Spleen (tissue), 13 donors: ENCODE results near the gene TKT. TPM values are rescaled to one million over a fixed set of nuclear protein-coding genes. Genes with fewer than 3 reads are reported as not detected.

Source experiments
- DNase-seq: peaks from one replicate; pipeline ENCODE4 v3.0.0-alpha.2; 2020
- H3K27ac ChIP-seq, 8 donors: fragments of 200-600 bp; sonication (generic) in 7 of 8; 1 replicate in 4 of 8; 2 replicates in 4 of 8; pipeline versions ENCODE4 v1.5.0 to v1.8.0; 2016 to 2021; ENCODE audit warnings: inconsistent platforms in 4 of 8, mild to moderate bottlenecking in 4 of 8, moderate library complexity in 1 of 8
- H3K27me3 ChIP-seq, 7 donors: fragments of 200-600 bp; sonication (generic) in 6 of 7; replicated peaks in 1 of 7; 1 replicate in 4 of 7; 2 replicates in 3 of 7; pipeline versions ENCODE4 v1.5.0 to v1.8.0; 2016 to 2021; ENCODE audit warnings: inconsistent platforms in 3 of 7, mild to moderate bottlenecking in 1 of 7
- H3K36me3 ChIP-seq, 6 donors: fragments of 200-600 bp; sonication (generic) in 5 of 6; 1 replicate in 4 of 6; 2 replicates in 2 of 6; pipeline versions ENCODE4 v1.5.0 to v1.8.0; 2016 to 2021; ENCODE audit warnings: inconsistent platforms in 2 of 6
- H3K4me1 ChIP-seq, 6 donors: fragments of 200-600 bp; sonication (generic) in 5 of 6; 1 replicate in 3 of 6; 2 replicates in 3 of 6; pipeline versions ENCODE4 v1.5.0 to v1.8.0; 2016 to 2021; ENCODE audit warnings: inconsistent platforms in 3 of 6
- H3K4me3 ChIP-seq, 8 donors: fragments of 200-600 bp; sonication (generic) in 7 of 8; 1 replicate in 4 of 8; 2 replicates in 4 of 8; pipeline versions ENCODE4 v1.5.0 to v1.8.0; 2016 to 2021; ENCODE audit warnings: inconsistent platforms in 4 of 8, mild to moderate bottlenecking in 4 of 8, moderate library complexity in 2 of 8
- H3K9me3 ChIP-seq, 8 donors: fragments of 200-600 bp; sonication (generic) in 7 of 8; 1 replicate in 4 of 8; 2 replicates in 4 of 8; pipeline versions ENCODE4 v1.5.0 to v1.8.0; 2016 to 2021; ENCODE audit warnings: inconsistent platforms in 4 of 8
- POLR2A ChIP-seq, 3 donors: fragments of 450-650 bp; IDR thresholded peaks; one replicate each; pipeline ENCODE4 v1.5.1; 2017; ENCODE audit warnings: antibody characterized with exemption in 3 of 3, mild to moderate bottlenecking in 1 of 3
- POLR2AphosphoS5 ChIP-seq, 3 donors: sonication (generic); formaldehyde crosslinking; IDR thresholded peaks; one replicate each; pipeline ENCODE4 v1.5.1; 2017; ENCODE audit warnings: antibody characterized with exemption in 3 of 3
- WGBS, 5 donors: extraction: QIAGEN DNeasy Blood & Tissue Kit in 3 of 5; methylation state at CpG; one replicate each; pipeline versions ENCODE4 v1.1.5 to v1.1.7; 2013 to 2018; 5-methylcytosine and 5-hydroxymethylcytosine counted together
- intact Hi-C: fragments of 100-400 bp; cut with DNase I; formaldehyde crosslinking; loops from one replicate; pipeline ENCODE4 v1.15.0; 2023; ENCODE audit warnings: low total_unique reads
- long read RNA-seq, 2 donors: transcript quantifications; one replicate each; lab custom pipeline, GENCODE V29; 2026
- polyA plus RNA-seq, 3 donors: library from polyadenylated mRNA; stranded (reverse); fragments of 200-250 nt; gene quantifications; one replicate each; pipeline ENCODE4 v1.2.1, GENCODE V29; 2013
- total RNA-seq, 7 donors: library from RNA; depleted of rRNA in 3 of 7; stranded (reverse); fragments of >200 nt in 3 of 7; fragmentation: NEBNext Ultra II Directional in 4 of 7; extraction: Animal tissue kit (Norgen Biotek cat#: 25700) in 4 of 7; gene quantifications; one replicate each; pipeline versions ENCODE4 v1.1.0 to v1.2.1, GENCODE V29; 2016 to 2021
- TF ChIP-seq, protein P1 (sequence below), 11 experiments: fragments of 200-600 bp in 7 of 11; fragments of 450-650 bp in 4 of 11; sonication (generic) in 4 of 11; IDR thresholded peaks in 8 of 11; conservative IDR thresholded peaks in 3 of 11; 1 replicate in 7 of 11; 2 replicates in 4 of 11; pipeline versions ENCODE4 v1.4.0 to v1.8.0; 2016 to 2021; ENCODE audit warnings: antibody characterized with exemption in 11 of 11, inconsistent platforms in 4 of 11, mild to moderate bottlenecking in 1 of 11
- donor health status: healthy with polysubstance abuse.
- donor health status: DM: no; HTN: no; CAD: no; lungs with moderate emphysema.
- donor health status: DM: no; HTN: no; CAD: no.
- donor health status: Bipolar disorder and iron deficiency.
- donor health status: healthy.
- donor health status: DM: no; HTN: no; CAD: no.
- donor health status: DM: yes; HTN: yes; CAD: no.

TKT gene, protein sequence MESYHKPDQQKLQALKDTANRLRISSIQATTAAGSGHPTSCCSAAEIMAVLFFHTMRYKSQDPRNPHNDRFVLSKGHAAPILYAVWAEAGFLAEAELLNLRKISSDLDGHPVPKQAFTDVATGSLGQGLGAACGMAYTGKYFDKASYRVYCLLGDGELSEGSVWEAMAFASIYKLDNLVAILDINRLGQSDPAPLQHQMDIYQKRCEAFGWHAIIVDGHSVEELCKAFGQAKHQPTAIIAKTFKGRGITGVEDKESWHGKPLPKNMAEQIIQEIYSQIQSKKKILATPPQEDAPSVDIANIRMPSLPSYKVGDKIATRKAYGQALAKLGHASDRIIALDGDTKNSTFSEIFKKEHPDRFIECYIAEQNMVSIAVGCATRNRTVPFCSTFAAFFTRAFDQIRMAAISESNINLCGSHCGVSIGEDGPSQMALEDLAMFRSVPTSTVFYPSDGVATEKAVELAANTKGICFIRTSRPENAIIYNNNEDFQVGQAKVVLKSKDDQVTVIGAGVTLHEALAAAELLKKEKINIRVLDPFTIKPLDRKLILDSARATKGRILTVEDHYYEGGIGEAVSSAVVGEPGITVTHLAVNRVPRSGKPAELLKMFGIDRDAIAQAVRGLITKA
- total RNA-seq = 100 to 1,000 TPM; 253 to 490 (median 287) TPM
- polyA plus RNA-seq = 100 to 1,000 TPM; 110 to 195 (median 137) TPM
- long read RNA-seq, donor 1, transcript TKT-208 (14 exons, 3,010 nt) = major isoform, 28 of 122 reads
- long read RNA-seq, donor 1, partial matches to known transcripts = 83 of 122 reads
- long read RNA-seq, donor 1, other reads (novel, unspliced or antisense) = 7 of 122 reads
- long read RNA-seq, donor 2, transcript TKT-208 (14 exons, 3,010 nt) = major isoform, 45 of 104 reads
- long read RNA-seq, donor 2, partial matches to known transcripts = 53 of 104 reads
- long read RNA-seq, donor 2, other reads (novel, unspliced or antisense) = 0 of 104 reads

DNA sequence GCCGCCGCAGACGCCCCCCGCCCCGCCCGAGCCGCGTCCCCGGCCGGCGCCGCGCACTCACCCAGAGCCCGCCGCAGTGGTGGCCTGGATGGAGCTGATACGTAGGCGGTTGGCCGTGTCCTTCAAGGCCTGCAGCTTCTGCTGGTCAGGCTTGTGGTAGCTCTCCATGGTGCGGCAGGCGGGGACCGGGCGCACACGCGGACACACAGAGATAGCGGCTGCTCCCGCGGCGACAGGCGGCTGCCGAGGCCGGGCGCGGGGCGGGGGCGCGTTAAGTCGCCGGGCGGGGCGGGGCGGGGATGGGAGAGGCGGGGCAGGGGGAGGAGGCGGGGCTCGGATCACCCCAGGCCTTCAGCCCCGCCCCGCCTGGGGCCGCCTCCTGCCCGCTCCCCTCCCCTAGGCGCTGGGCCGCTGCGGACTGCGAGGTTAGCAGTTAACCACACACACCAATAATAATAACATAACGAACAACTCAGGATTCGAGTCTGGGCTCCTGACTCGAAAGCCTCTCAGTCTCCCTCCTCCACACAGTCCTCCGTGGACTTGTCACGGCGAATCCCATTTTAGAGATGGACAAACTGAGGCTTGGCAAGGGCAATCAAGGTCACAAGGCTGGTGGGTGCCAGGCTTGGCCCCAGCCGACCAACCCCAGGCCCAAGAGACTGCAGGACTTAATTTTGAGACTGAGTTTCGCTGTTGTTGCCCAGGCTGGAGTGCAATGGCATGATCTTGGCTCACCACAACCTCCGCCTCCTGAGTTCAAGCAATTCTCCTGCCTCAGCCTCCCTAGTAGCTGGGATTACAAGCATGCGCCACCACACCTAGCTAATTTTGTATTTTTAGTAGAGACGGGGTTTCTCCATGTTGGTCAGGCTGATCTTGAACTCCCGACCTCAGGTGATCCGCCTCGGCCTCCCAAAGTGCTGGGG is at the start of gene TKT:
TKT (minus strand) TSS at position 248 of the 929 bp plus-strand sequence; CDS start at position 168, 80 bp downstream.
- intact Hi-C loops = no loop called here
- no peaks in the 10 kb centered on the region for H3K27me3 ChIP-seq
- no peaks in the 10 kb centered on the region for H3K9me3 ChIP-seq
- peak within 1 kb of the TSS; percentile 75 to 98 (median 94) for H3K27ac ChIP-seq
- DNase-seq = peak; percentile 98
- no peaks in the 10 kb centered on the region for H3K36me3 ChIP-seq
- peak within 1 kb of the TSS; percentile 92 to 100 (median 98) for H3K4me3 ChIP-seq
- 12 to 51% (median 15%) methylated on average over 17 to 66 of the region's 66 CpGs for WGBS, 5 donors
- TF ChIP-seq POLR2AphosphoS5 (IDR thresholded peaks at IDR 0.05) (peak; percentile 92 to 95 (median 93)), POLR2A (IDR thresholded peaks at IDR 0.05) (peak; percentile 9 to 51 (median 22))
- TF ChIP-seq, protein P1, sequence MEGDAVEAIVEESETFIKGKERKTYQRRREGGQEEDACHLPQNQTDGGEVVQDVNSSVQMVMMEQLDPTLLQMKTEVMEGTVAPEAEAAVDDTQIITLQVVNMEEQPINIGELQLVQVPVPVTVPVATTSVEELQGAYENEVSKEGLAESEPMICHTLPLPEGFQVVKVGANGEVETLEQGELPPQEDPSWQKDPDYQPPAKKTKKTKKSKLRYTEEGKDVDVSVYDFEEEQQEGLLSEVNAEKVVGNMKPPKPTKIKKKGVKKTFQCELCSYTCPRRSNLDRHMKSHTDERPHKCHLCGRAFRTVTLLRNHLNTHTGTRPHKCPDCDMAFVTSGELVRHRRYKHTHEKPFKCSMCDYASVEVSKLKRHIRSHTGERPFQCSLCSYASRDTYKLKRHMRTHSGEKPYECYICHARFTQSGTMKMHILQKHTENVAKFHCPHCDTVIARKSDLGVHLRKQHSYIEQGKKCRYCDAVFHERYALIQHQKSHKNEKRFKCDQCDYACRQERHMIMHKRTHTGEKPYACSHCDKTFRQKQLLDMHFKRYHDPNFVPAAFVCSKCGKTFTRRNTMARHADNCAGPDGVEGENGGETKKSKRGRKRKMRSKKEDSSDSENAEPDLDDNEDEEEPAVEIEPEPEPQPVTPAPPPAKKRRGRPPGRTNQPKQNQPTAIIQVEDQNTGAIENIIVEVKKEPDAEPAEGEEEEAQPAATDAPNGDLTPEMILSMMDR (IDR thresholded peaks at IDR 0.05 in 8 of 11, conservative IDR thresholded peaks at IDR 0.05 in 3 of 11) = no peak
- H3K4me1 ChIP-seq = peaks cover 20 to 54% (median 46%) of the 10 kb centered on the region in 6 donors

DNA sequence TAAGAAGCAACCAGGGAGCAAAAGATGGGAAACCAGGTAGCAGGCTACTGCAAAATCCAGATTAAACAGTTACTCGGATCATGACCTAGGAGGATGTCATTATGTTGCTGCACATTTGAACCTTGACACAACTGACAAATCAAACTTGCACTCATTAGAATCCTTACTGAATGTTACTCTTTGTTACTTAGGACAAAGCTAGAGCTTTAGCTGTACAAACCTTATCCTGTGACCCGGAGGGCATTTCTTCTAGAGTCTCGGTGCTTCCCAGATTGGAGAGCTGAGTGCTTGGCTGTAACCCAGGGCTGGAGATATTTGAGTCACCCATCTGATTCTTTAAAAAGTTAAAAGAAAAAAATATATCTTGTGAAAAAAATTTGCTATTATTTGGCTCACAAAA is 48.1 kb upstream of the TKT start:
- WGBS, 5 donors = 76 to 89% (median 84%) methylated on average over 3 of the region's 3 CpGs
- peaks cover 0 to 9% (median 0%) of the 10 kb centered on the region in 6 donors for H3K4me1 ChIP-seq
- H3K4me3 ChIP-seq = no peak overlapping the region
- TF ChIP-seq, protein P1 (IDR thresholded peaks at IDR 0.05 in 8 of 11, conservative IDR thresholded peaks at IDR 0.05 in 3 of 11) = no peak
- TF ChIP-seq POLR2AphosphoS5 (IDR thresholded peaks at IDR 0.05) (no peak), POLR2A (IDR thresholded peaks at IDR 0.05) (no peak)
- no peak for DNase-seq
- peaks cover 0 to 94% (median 45%) of the 10 kb centered on the region in 6 donors for H3K36me3 ChIP-seq
- H3K9me3 ChIP-seq = no peaks in the 10 kb centered on the region
- no peak overlapping the region for H3K27ac ChIP-seq
- intact Hi-C loops = loop anchor here (5.0 kb wide), 1 partner anchor 408 kb away; no protein-coding TSS in a partner anchor
- H3K27me3 ChIP-seq = no peaks in the 10 kb centered on the region

DNA sequence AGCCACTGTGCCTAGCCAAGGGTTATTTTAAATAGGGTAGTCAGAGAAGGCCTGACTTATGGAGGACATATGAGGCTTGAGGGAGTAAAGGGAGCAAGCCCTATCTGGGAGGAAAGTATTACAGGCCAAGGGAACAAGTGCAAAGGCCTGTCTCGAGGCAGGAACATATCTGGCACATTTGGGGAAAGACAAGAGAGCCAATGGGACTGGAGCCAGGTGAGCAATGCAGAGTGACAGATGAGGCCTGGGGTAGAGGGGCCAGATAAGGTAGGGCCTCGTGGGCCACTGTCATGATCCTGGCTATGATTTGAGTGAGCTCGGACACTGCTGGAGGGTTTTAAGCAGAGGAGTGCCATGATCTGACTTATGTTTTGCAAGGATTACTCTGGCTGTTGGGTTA is 47.7 kb upstream of the TKT start:
- WGBS, 5 donors = 86 to 95% (median 90%) methylated on average over 3 of the region's 3 CpGs
- peaks cover 0 to 94% (median 45%) of the 10 kb centered on the region in 6 donors for H3K36me3 ChIP-seq
- intact Hi-C loops = loop anchor here (5.0 kb wide), 1 partner anchor 409 kb away; no protein-coding TSS in a partner anchor
- H3K27me3 ChIP-seq = no peaks in the 10 kb centered on the region
- no peak for DNase-seq
- H3K9me3 ChIP-seq = no peaks in the 10 kb centered on the region
- TF ChIP-seq, protein P1 (IDR thresholded peaks at IDR 0.05 in 8 of 11, conservative IDR thresholded peaks at IDR 0.05 in 3 of 11) = no peak
- TF ChIP-seq POLR2AphosphoS5 (IDR thresholded peaks at IDR 0.05) = no peak
- no peak for TF ChIP-seq POLR2A (IDR thresholded peaks at IDR 0.05)
- no peak overlapping the region for H3K4me3 ChIP-seq
- H3K27ac ChIP-seq = no peak overlapping the region
- peaks cover 0 to 9% (median 0%) of the 10 kb centered on the region in 6 donors for H3K4me1 ChIP-seq
